ENCODE measurements around the gene ARHGAP23.
"Not testable (repeated sequence)": the region's sequence is repeated elsewhere in the genome, so short reads cannot be mapped to it uniquely, and the experiment has no call there.

Gene ARHGAP23

DNA sequence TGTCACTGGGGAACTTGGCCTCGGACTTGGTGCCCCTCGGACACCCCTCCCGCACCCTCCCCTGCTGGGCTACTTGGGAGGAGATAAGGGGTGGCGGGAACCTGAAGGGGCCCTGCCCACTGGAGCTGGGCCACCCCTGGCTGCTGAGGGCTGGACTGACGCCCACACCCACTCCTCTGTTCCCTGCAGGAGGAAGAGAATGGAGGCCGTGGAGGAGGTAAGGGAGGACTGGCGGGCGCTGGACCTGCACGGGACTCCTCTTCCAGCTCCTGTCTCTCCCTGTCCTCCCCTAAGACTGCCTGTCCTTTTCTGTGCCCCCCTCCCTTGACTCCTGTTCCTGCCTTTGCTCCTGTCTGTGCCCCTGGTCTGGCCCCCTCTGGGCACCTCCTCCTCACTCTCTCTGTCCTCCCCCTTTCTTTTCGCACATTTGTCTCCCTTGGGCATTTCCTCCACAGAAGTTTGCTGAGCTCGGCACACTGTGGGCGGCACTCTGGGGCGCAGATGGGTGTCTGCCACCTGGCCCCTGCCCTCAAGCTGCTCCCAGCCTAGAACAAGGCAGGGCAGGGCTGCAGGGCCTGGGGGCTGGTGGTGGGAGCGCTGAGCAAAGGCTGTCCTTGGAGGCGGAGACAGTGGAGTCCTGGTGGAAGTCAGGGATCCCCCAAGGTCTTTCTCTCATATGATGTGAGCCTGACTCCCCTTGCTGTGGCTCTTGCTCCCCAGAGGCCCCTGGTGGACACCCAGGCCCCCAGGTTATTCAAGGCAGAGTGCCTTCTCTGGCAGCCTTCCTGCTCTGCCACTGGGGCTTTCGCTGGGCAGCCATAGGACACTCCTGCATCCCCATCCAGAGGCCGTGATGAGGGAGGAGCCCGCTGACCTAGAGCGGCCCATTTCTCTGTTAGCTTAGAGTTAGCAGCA is 32.7 kb downstream of the ARHGAP23 start:
- DNase-seq: no peak

DNA sequence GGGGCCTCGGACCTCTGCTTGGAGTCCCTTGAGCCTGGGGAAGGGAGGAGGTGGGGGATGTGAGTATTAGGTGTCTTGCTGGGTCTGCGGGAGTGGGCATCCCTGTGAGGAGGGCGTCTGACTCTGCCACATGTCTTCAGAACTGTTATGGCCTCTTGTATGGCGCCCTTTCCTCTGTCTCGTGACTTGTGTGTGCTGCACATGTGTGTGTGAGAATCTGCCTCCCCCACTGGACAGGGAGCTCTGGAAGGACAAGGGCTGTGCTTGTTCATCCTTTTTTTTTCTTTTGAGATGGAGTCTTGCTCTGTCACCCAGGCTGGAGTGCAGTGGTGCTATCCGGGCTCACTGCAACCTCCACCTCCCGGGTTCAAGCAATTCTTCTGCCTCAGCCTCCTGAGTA is 33.4 kb downstream of the ARHGAP23 start:
- peak in 4 of 51 donors; percentile 15 to 39 (median 26) for DNase-seq

- DNase-seq: peak in 3 of 51 donors; percentile 25 to 53 (median 28)
Observed at GRCh38 chr17:38463451-38463858, 35.2 kb downstream of the ARHGAP23 start.

DNA sequence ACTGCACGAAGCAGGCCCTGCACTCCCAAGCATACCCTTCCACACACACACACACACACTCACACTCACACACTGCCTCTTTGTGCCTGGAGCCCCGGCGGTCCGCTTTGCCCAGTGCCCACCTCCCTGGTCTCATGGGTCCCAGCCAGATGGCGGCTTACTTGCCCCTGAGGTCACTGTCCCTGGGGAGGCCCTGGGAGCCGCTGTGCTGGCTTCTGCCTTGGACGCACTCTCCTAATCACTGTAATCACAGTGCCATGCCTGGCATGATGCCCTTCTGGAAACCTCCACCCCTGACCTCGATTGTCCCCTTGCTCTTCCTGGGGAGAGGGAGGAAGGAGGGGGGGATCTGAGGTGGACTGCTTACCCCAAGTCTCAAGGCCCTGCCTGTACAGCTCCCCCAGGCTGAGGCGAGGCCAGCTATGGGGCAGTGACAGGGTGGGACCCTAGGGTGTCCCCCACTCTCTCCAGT is 36.0 kb downstream of the ARHGAP23 start:
- peak in 41 of 51 donors; percentile 22 to 93 (median 68) for DNase-seq

- DNase-seq: peak in 48 of 51 donors; percentile 40 to 95 (median 85)
Observed at GRCh38 chr17:38464723-38465390, 36.6 kb downstream of the ARHGAP23 start.

DNA sequence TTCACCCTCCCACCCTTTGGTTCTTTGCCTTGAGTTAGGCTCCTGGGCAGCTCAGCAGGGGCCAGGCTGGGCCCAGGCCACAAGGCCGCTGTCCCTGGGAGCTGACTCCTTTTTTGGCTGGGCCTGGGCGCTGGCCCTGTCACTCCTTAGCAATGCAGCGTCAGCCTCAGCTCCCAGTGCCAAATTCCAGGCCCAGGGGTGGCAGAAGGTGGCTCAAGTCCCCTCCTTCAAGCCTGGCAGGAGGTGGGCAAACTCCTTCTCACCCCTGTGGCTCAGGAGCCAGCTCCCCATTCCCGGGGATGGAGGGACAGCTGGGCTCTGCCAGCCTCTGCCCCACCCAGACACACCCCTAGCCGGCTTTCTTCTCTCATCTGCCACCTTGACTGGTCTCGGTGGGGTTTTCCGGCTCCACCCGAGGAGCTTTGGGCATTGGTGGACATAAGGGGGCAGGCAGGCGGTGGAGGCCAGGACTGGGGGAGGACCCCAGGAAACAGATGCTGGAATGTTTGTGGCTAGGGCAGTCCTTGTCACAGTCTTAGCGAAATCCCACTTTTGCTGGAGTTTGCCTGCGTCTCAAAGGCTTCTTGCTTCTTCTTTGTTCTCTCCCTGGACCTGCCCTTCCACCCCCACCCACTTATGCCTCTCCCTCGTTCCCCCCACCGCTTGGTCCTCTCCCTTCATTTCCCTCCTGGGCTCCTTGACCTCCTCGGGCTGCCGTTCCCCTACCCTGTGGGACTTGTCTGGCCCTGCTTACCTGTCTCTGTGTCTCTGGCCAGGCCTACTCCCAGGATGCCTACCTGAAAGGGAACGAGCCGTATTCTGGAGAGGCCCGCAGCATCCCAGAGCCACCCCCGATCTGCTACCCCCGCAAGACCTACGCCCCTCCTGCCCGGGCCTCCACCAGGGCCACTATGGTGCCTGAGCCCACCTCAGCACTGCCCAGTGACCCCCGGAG is 37.4 kb downstream of the ARHGAP23 start:
- peak in 8 of 51 donors; percentile 32 to 71 (median 52) for DNase-seq

DNA sequence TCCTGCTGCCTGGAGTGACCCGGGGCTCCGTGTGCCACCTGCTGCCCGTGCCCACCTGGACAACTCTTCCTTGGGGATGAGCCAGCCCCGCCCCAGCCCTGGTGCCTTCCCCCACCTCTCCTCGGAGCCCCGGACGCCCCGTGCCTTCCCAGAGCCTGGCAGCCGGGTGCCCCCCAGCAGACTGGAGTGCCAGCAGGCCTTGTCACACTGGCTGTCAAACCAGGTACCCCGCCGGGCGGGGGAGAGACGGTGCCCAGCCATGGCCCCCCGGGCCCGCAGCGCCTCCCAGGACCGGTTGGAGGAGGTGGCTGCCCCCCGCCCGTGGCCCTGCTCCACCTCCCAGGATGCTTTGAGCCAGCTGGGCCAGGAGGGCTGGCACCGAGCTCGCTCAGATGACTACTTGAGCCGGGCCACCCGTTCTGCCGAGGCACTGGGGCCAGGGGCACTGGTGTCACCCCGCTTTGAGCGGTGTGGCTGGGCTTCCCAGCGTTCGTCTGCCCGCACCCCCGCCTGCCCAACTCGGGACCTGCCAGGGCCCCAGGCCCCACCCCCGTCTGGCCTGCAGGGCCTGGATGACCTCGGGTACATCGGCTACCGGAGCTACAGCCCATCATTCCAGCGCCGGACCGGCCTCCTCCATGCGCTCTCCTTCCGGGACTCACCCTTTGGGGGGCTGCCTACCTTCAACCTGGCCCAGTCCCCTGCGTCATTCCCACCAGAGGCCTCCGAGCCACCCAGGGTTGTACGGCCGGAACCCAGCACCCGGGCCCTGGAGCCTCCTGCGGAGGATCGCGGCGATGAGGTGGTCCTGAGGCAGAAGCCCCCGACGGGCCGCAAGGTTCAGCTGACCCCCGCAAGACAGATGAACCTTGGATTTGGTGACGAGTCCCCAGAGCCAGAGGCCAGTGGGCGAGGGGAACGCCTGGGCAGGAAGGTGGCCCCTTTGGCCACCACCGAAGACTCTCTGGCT is 38.4 kb downstream of the ARHGAP23 start:
- peak in 17 of 51 donors; percentile 19 to 46 (median 33) for DNase-seq

GRCh38 chr17:38467491-38467890 is 39.2 kb downstream of the ARHGAP23 start:
- no peak for DNase-seq

GRCh38 chr17:38469875-38470274 is 41.6 kb downstream of the ARHGAP23 start:
- DNase-seq: peak in 25 of 51 donors; percentile 5 to 74 (median 36)

GRCh38 chr17:38471253-38471652 is 43.0 kb downstream of the ARHGAP23 start:
- DNase-seq: not testable (repeated sequence)

DNA sequence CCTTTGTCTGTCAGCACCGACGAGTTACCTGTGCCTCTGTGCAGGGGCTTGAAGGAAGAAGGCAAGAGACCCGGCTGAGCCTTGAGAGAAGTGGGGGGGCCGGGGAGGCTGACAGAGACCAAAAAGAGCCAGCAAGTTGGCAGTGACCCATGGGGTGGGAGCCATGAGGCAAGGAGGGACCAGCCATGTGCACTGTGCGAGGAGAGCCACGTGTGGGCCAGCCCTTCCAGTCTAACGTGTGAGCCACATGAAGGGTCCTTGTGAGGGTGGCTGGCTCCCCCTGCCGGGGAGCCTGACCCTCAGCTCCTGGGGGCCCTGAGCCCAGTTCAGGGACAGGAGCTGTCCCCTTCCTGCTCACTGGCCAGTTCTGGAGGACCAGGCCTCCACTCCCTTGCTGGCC is 46.4 kb downstream of the ARHGAP23 start:
- peak in 1 of 51 donors; percentile 14 for DNase-seq

DNA sequence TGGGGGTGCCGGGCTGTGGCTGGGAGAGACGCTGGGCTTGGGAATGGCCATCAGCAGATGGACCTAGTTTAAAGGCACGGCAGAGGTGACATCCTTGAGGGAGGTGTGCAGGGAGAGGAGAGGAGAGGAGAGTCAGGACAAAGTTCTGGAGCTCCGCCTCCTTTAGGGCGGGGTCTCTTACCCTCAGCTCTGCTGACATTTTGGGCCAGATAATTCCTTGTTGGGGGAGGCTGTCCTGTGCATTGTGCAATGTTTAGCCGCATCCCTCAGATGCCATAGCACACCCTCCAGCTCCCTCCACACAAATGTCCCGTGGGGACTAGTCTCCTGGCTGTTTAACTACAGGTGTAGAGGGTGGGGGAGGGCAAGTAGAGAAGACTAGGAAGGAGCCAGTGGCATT is 48.3 kb downstream of the ARHGAP23 start:
- DNase-seq: no peak

DNA sequence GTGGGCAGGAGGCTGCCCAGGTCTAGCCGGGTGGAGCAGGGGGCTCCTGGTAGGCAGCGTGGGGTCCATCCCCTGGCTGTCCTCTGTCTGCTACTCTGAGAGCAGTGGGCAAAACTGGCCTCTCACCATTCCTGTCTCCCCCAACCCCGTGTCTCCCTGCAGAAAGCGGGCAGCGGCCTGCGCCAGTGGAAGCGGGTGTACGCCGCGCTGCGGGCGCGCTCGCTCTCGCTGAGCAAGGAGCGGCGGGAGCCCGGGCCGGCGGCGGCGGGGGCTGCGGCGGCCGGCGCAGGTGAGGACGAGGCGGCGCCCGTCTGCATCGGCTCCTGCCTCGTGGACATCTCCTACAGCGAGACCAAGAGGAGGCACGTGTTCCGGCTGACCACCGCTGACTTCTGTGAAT is 49.2 kb downstream of the ARHGAP23 start:
- not testable (repeated sequence) for DNase-seq

GRCh38 chr17:38477951-38478350 is 49.7 kb downstream of the ARHGAP23 start:
- not testable (repeated sequence) for DNase-seq

GRCh38 chr17:38478667-38479066 is 50.4 kb downstream of the ARHGAP23 start:
- DNase-seq: not testable (repeated sequence)

DNA sequence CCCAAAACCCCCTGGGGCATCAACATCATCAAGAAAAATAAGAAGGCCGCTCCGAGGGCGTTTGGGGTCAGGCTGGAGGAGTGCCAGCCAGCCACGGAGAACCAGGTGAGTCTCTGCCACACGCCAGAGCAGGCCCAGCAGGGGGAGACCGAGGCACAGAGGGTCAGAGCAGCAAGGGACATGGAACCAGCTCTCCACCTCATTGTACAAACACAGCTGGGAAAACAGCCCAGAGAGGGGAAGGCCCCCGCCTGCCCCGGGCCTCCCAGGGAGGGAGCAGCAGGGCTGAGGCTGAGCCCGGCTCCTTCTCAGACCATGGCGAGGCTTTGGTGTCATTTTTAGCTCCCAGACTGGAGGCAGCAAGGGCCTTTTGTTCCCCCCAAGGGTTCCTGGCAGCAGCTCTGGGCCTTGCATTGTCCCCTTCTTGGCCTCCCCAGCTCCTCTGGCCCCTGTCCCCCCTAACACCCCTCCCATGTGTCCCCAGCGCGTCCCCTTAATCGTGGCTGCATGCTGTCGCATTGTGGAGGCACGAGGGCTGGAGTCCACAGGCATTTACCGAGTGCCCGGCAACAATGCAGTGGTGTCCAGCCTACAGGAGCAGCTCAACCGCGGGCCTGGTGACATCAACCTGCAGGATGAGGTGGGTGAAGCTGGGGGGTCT is 53.9 kb downstream of the ARHGAP23 start:
- peak in 39 of 51 donors; percentile 15 to 83 (median 64) for DNase-seq

- not testable (repeated sequence) for DNase-seq
Observed at GRCh38 chr17:38482700-38483043, 54.4 kb downstream of the ARHGAP23 start.

- peak in 49 of 51 donors; percentile 20 to 89 (median 67) for DNase-seq
Observed at GRCh38 chr17:38484242-38485145, 56.2 kb downstream of the ARHGAP23 start.

Data from hypothalamus (tissue), 51 donors.